Liver (tissue), 9 donors: Measurements from ENCODE around the gene IFT81. TPM values are rescaled to one million over a fixed set of nuclear protein-coding genes. Genes with fewer than 3 reads are reported as not detected.
"Not testable (repeated sequence)": the region's sequence is repeated elsewhere in the genome, so short reads cannot be mapped to it uniquely, and the experiment has no call there.

Experiments
- DNase-seq: peaks from one replicate; pipeline ENCODE4 v3.0.0-alpha.2; 2017; ENCODE audit warnings: low spot score
- H3K27ac ChIP-seq, 2 donors: one replicate each; pipeline ENCODE4 v1.7.0; 2013; ENCODE audit warnings: inconsistent platforms in 2 of 2, low read length in 2 of 2, control low read depth in 1 of 2, low read depth in 1 of 2, mild to moderate bottlenecking in 1 of 2
- H3K27me3 ChIP-seq, 4 donors: one replicate each; pipeline versions ENCODE4 v1.6.1 to v1.7.0; 2013; ENCODE audit warnings: low read length in 3 of 4, inconsistent platforms in 1 of 4, mild to moderate bottlenecking in 1 of 4, moderate library complexity in 1 of 4; ENCODE audit not compliant: control insufficient read depth in 4 of 4, insufficient read depth in 4 of 4
- H3K36me3 ChIP-seq, 4 donors: one replicate each; pipeline versions ENCODE4 v1.6.1 to v1.7.0; 2013; ENCODE audit warnings: low read length in 3 of 4, mild to moderate bottlenecking in 3 of 4, low read depth in 1 of 4, moderate library complexity in 1 of 4; ENCODE audit not compliant: control insufficient read depth in 4 of 4, insufficient read depth in 3 of 4
- H3K4me1 ChIP-seq, 4 donors: one replicate each; pipeline versions ENCODE4 v1.6.1 to v1.7.0; 2013; ENCODE audit warnings: low read length in 3 of 4, mild to moderate bottlenecking in 3 of 4, moderate library complexity in 1 of 4; ENCODE audit not compliant: control insufficient read depth in 4 of 4, insufficient read depth in 4 of 4
- H3K4me3 ChIP-seq, 3 donors: one replicate each; pipeline versions ENCODE4 v1.6.1 to v1.7.0; 2013; ENCODE audit warnings: low read length in 3 of 3, control low read depth in 1 of 3, low read depth in 1 of 3, mild to moderate bottlenecking in 1 of 3
- H3K9ac ChIP-seq, 2 donors: one replicate each; pipeline ENCODE4 v1.7.0; 2013; ENCODE audit warnings: low read length in 2 of 2, mild to moderate bottlenecking in 2 of 2, moderate library complexity in 2 of 2, control low read depth in 1 of 2, low read depth in 1 of 2
- H3K9me3 ChIP-seq, 4 donors: one replicate each; pipeline versions ENCODE4 v1.6.1 to v1.7.0; 2013; ENCODE audit warnings: low read length in 3 of 4; ENCODE audit not compliant: control insufficient read depth in 4 of 4
- FOXA1 ChIP-seq: IDR thresholded peaks from 2 replicates; pipeline ENCODE4 v1.6.1; 2016; ENCODE audit warnings: antibody characterized with exemption
- FOXA2 ChIP-seq: IDR thresholded peaks from 2 replicates; pipeline ENCODE4 v1.6.1; 2016; ENCODE audit warnings: antibody characterized with exemption
- GABPA ChIP-seq, 2 donors: IDR thresholded peaks in 1 of 2; conservative IDR thresholded peaks in 1 of 2; 2 replicates each; pipeline ENCODE4 v1.6.1; 2016; ENCODE audit warnings: antibody characterized with exemption in 2 of 2, mild to moderate bottlenecking in 1 of 2, moderate library complexity in 1 of 2
- HNF4A ChIP-seq, 2 donors: conservative IDR thresholded peaks; 2 replicates each; pipeline ENCODE4 v1.6.1; 2016; ENCODE audit warnings: antibody characterized with exemption in 2 of 2, mild to moderate bottlenecking in 2 of 2
- HNF4G ChIP-seq: IDR thresholded peaks from 2 replicates; pipeline ENCODE4 v1.6.1; 2016; ENCODE audit warnings: antibody characterized with exemption
- JUND ChIP-seq, 2 donors: IDR thresholded peaks; 2 replicates each; pipeline ENCODE4 v1.6.1; 2016; ENCODE audit warnings: antibody characterized with exemption in 2 of 2
- NR2F2 ChIP-seq: IDR thresholded peaks from 2 replicates; pipeline ENCODE4 v1.6.1; 2016; ENCODE audit warnings: antibody characterized with exemption
- RAD21 ChIP-seq, 2 donors: IDR thresholded peaks; 2 replicates each; pipeline ENCODE4 v1.6.1; 2016; ENCODE audit warnings: antibody characterized with exemption in 2 of 2, mild to moderate bottlenecking in 2 of 2
- SP1 ChIP-seq: IDR thresholded peaks from 2 replicates; pipeline ENCODE4 v1.6.1; 2018; ENCODE audit warnings: antibody characterized with exemption, mild to moderate bottlenecking
- TAF1 ChIP-seq: conservative IDR thresholded peaks from 2 replicates; pipeline ENCODE4 v1.6.1; 2016; ENCODE audit warnings: antibody characterized with exemption, mild to moderate bottlenecking
- YY1 ChIP-seq: IDR thresholded peaks from 2 replicates; pipeline ENCODE4 v1.6.1; 2016; ENCODE audit warnings: antibody characterized with exemption, mild to moderate bottlenecking
- WGBS: extraction: QIAGEN DNeasy Blood & Tissue Kit; methylation state at CpG from one replicate; pipeline ENCODE4 v1.1.7; 2013; 5-methylcytosine and 5-hydroxymethylcytosine counted together
- polyA plus RNA-seq, 2 donors: library from polyadenylated mRNA; stranded (reverse) in 1 of 2; unstranded in 1 of 2; fragments of 200-250 nt in 1 of 2; fragments of >200 nt in 1 of 2; fragmentation: Nextera tagmentation in 1 of 2; extraction: Ambion mirVana in 1 of 2; gene quantifications; one replicate each; pipeline versions ENCODE4 v1.2.1 to v1.2.3, GENCODE V29; 2013 to 2015
- total RNA-seq, 2 donors: library from RNA; depleted of rRNA; stranded (reverse); fragments of >200 nt; gene quantifications; one replicate each; pipeline ENCODE4 v1.2.3, GENCODE V29; 2014
- TF ChIP-seq, protein P1 (sequence below): IDR thresholded peaks from 2 replicates; pipeline ENCODE4 v1.6.1; 2016; ENCODE audit warnings: antibody characterized with exemption
- TF ChIP-seq, protein P2 (sequence below): IDR thresholded peaks from 2 replicates; pipeline ENCODE4 v1.6.1; 2016; ENCODE audit warnings: antibody characterized with exemption, mild to moderate bottlenecking
- TF ChIP-seq, protein P3 (sequence below): IDR thresholded peaks from 2 replicates; pipeline ENCODE4 v1.6.1; 2016; ENCODE audit warnings: antibody characterized with exemption
- TF ChIP-seq, protein P4 (sequence below): fragments of 150-350 bp; IDR thresholded peaks from 2 replicates; pipeline ENCODE4 v1.5.1; 2017; ENCODE audit warnings: improper control_type of control experiment, low read depth, low read length; ENCODE audit not compliant: missing input control
- TF ChIP-seq, protein P5 (sequence below): IDR thresholded peaks from 2 replicates; pipeline ENCODE4 v1.6.1; 2016; ENCODE audit warnings: antibody characterized with exemption
- donor health status: healthy.
- donor health status: healthy.
- donor health status: healthy.
- donor health status: healthy.
- donor health status: healthy.

The IFT81 gene
- total and polyA plus RNA-seq, 4 donors: 1.9 to 4.9 (median 2.8) TPM

DNA sequence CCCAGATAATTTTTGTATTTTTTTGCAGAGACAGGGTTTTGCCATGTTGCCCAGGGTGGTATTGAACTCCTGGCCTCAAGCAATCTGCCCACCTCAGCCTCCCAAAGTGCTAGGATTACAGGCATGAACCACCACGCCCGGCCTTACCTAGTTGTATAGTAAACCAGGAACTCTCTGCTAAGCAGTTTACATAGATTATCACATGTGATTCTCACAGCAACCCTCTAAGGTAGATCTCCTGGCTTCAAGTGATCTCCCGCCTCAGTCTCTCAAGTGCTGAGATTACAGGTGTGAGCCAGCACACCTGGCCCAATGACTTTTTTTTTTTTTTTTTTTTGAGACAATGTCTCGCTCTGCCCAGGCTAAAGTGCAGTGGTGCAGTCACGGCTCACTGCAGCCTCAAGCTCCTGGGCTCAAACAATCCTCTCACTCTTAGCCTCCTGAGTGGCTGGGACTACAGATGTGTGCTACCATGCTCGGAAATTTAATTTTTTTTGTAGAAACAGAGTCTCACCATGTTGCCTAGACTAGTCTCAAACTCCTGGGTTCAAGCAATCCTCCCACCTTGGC, 130.9 kb downstream of the IFT81 start:
- Histone ChIP-seq H3K4me3 (no peak overlapping the region), H3K9ac (no peak overlapping the region), H3K36me3 (no peaks in the 10 kb centered on the region), H3K4me1 (peaks cover 4 to 19% (median 13%) of the 10 kb centered on the region in 4 donors), H3K27me3 (no peaks in the 10 kb centered on the region), H3K9me3 (no peaks in the 10 kb centered on the region), H3K27ac (no peak overlapping the region)
- no peak for DNase-seq
- TF ChIP-seq RAD21 (IDR thresholded peaks at IDR 0.05): no peak
- TF ChIP-seq GABPA (IDR thresholded peaks at IDR 0.05 in 1 of 2, conservative IDR thresholded peaks at IDR 0.05 in 1 of 2): no peak
- no peak for TF ChIP-seq YY1
- TF ChIP-seq, protein P1, sequence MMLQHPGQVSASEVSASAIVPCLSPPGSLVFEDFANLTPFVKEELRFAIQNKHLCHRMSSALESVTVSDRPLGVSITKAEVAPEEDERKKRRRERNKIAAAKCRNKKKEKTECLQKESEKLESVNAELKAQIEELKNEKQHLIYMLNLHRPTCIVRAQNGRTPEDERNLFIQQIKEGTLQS: no peak
- TF ChIP-seq, protein P2, sequence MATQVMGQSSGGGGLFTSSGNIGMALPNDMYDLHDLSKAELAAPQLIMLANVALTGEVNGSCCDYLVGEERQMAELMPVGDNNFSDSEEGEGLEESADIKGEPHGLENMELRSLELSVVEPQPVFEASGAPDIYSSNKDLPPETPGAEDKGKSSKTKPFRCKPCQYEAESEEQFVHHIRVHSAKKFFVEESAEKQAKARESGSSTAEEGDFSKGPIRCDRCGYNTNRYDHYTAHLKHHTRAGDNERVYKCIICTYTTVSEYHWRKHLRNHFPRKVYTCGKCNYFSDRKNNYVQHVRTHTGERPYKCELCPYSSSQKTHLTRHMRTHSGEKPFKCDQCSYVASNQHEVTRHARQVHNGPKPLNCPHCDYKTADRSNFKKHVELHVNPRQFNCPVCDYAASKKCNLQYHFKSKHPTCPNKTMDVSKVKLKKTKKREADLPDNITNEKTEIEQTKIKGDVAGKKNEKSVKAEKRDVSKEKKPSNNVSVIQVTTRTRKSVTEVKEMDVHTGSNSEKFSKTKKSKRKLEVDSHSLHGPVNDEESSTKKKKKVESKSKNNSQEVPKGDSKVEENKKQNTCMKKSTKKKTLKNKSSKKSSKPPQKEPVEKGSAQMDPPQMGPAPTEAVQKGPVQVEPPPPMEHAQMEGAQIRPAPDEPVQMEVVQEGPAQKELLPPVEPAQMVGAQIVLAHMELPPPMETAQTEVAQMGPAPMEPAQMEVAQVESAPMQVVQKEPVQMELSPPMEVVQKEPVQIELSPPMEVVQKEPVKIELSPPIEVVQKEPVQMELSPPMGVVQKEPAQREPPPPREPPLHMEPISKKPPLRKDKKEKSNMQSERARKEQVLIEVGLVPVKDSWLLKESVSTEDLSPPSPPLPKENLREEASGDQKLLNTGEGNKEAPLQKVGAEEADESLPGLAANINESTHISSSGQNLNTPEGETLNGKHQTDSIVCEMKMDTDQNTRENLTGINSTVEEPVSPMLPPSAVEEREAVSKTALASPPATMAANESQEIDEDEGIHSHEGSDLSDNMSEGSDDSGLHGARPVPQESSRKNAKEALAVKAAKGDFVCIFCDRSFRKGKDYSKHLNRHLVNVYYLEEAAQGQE: no peak
- TF ChIP-seq, protein P3, sequence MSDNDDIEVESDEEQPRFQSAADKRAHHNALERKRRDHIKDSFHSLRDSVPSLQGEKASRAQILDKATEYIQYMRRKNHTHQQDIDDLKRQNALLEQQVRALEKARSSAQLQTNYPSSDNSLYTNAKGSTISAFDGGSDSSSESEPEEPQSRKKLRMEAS: no peak
- TF ChIP-seq, protein P4, sequence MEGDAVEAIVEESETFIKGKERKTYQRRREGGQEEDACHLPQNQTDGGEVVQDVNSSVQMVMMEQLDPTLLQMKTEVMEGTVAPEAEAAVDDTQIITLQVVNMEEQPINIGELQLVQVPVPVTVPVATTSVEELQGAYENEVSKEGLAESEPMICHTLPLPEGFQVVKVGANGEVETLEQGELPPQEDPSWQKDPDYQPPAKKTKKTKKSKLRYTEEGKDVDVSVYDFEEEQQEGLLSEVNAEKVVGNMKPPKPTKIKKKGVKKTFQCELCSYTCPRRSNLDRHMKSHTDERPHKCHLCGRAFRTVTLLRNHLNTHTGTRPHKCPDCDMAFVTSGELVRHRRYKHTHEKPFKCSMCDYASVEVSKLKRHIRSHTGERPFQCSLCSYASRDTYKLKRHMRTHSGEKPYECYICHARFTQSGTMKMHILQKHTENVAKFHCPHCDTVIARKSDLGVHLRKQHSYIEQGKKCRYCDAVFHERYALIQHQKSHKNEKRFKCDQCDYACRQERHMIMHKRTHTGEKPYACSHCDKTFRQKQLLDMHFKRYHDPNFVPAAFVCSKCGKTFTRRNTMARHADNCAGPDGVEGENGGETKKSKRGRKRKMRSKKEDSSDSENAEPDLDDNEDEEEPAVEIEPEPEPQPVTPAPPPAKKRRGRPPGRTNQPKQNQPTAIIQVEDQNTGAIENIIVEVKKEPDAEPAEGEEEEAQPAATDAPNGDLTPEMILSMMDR: no peak
- no peak for TF ChIP-seq HNF4A (conservative IDR thresholded peaks at IDR 0.05)
- no peak for TF ChIP-seq FOXA1
- TF ChIP-seq TAF1: no peak
- no peak for TF ChIP-seq SP1
- no peak for TF ChIP-seq JUND (IDR thresholded peaks at IDR 0.05)
- TF ChIP-seq, protein P5, sequence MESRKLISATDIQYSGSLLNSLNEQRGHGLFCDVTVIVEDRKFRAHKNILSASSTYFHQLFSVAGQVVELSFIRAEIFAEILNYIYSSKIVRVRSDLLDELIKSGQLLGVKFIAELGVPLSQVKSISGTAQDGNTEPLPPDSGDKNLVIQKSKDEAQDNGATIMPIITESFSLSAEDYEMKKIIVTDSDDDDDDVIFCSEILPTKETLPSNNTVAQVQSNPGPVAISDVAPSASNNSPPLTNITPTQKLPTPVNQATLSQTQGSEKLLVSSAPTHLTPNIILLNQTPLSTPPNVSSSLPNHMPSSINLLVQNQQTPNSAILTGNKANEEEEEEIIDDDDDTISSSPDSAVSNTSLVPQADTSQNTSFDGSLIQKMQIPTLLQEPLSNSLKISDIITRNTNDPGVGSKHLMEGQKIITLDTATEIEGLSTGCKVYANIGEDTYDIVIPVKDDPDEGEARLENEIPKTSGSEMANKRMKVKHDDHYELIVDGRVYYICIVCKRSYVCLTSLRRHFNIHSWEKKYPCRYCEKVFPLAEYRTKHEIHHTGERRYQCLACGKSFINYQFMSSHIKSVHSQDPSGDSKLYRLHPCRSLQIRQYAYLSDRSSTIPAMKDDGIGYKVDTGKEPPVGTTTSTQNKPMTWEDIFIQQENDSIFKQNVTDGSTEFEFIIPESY: no peak
- no peak for TF ChIP-seq NR2F2
- no peak for TF ChIP-seq HNF4G
- TF ChIP-seq FOXA2: no peak
- 90% methylated on average over 6 of the region's 6 CpGs for WGBS

DNA sequence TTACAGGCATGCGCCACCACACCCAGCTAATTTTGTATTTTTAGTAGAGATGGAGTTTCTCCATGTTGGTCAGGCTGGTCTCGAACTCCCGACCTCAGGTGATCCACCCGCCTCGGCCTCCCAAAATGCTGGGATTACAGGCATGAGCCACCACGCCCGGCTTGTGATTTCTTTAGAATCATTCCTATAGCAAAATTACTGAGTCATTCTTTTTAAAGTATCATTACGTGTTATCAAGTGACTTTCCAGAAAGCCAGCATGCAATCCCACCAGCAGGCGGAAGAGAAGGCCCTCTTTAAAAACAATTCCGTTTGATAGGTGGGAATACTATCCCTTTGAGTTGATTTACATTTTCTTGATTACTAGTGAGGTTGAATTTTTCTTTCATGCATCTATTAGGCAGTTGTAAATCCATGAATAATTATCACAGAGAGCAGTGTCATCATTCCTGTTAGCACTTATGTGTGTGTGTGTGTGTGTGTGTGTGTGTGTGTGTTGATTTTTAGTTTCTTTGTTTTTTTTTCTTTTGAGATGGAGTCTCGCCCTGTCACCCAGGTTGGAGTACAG, 131.8 kb downstream of the IFT81 start:
- H3K36me3 ChIP-seq, H3K27ac ChIP-seq, H3K4me3 ChIP-seq, H3K9ac ChIP-seq, DNase-seq, H3K4me1 ChIP-seq, H3K27me3 ChIP-seq, H3K9me3 ChIP-seq: not testable (repeated sequence)
- WGBS: 91% methylated on average over 11 of the region's 11 CpGs
